Amygdala (tissue), 56 donors: ENCODE measurements around the gene PARD3B.

ENCODE experiments used
- DNase-seq, 56 donors: peaks; one replicate each; lab custom pipeline; 2025; lab: John Stamatoyannopoulos, UW

Gene PARD3B

DNA sequence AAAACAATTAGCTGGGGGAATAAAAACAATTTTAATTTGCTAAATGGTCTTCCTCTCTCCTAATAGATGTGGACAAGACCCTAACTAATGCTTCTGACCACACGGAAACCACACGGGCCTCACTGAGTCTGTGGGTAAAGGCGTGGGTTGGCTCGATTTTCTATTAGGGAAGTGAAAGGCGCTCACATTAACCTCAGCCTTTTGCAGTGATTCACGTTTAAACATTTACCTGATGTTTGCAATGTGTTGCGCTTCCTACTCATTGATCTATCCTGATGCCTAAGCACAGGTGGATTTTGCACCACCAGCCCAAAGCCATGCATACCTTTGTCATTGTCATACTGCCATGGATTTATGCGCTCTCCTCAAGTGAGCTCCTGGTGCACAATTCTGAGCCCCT, 1101.4 kb downstream of the PARD3B start:
- no peak for DNase-seq

- no peak for DNase-seq
Measured at GRCh38 chr2:205650450-205650849, 1105.2 kb downstream of the PARD3B start.

GRCh38 chr2:205650931-205651330, 1105.7 kb downstream of the PARD3B start:
- no peak for DNase-seq

- no peak for DNase-seq
Measured at GRCh38 chr2:205651719-205652118, 1106.4 kb downstream of the PARD3B start.

- DNase-seq, result no peak
Measured at GRCh38 chr2:205654878-205655605, 1109.8 kb downstream of the PARD3B start.

DNA sequence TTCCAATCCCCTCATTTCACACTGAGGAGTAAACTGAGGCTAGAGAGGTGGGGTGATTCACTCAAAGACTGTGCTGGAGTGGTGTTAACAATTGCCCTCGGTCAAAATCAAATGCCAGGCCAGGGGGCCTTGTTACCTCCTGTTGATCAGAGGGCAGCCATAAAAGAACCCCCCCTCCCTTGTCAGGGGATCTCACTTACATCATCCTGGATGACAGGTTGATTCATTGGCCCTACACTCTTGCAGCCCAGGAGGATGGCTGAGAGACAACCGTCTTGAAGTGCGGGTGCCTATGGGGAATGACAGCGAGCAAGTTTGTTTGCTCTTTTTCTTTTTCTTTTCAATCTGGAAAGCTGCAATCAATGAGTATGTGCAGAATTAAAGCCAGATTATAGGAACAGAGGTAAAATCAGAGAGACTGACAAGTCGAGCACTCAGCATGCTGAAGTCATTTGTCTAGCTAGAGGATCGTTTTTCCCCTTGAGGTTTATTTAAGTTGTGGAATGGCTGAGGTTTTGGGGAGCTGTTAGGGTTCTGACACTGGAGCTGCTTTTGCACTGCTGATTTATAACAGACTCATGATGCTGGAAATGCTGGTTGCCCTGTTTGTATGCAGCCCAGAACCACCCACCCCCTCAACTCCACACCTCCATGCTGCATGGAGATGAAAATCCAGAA, 1110.6 kb downstream of the PARD3B start:
- no peak for DNase-seq

GRCh38 chr2:205656461-205656860, 1111.2 kb downstream of the PARD3B start:
- no peak for DNase-seq

- no peak for DNase-seq
Measured at GRCh38 chr2:205656941-205657340, 1111.7 kb downstream of the PARD3B start.

GRCh38 chr2:205657579-205657978, 1112.3 kb downstream of the PARD3B start:
- no peak for DNase-seq

GRCh38 chr2:205658068-205658467, 1112.8 kb downstream of the PARD3B start:
- DNase-seq, result no peak

- DNase-seq, result no peak
Measured at GRCh38 chr2:205658572-205658971, 1113.3 kb downstream of the PARD3B start.

DNA sequence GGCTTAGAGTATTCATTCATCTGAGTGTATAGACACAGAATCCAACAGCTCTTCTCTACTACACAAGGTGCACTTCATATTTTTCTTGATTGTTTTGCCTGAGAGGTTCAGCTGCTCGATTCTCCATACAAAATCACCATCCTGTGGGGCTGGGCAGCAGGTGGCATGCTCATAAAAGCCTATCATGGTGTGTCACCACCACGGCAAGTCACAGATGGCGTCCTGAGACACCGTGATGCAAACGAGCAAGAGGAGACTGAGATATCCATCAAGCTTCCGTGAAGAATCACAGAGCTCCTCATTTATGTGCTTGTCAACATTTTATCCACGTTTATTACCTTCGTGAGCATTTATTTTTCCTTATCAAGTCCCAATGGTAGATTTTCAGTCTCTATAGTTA, 1114.6 kb downstream of the PARD3B start:
- DNase-seq, result no peak

DNA sequence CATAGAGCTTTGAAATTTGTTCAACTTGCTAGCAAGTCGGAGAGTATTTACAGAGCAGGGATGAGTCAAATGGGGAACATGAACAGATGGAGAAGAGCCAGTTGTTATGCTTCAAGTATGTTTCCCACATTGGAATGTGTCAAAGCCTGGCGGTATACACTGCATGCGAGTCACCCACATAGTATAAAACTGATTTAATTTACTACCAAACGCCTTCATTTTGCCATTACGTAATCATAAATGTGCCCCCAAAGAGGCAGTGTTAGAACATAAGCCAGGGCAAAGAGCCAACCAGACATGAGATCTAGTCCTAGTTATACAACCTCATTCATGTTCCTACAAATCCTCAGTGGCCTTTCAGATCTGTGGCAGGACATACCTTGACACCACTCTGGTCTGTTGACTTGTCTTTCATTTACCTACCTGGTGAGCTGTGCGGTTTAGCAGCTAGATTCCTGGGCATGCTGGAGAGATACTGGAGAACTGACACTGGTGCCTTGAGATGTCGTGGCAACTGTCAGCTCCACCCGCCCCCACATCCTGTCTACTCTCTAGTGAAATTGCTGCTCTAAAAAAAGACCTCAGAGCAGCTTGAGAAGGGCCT, 1115.3 kb downstream of the PARD3B start:
- DNase-seq, result peak in 4 of 56 donors; percentile 2 to 47 (median 21)

DNA sequence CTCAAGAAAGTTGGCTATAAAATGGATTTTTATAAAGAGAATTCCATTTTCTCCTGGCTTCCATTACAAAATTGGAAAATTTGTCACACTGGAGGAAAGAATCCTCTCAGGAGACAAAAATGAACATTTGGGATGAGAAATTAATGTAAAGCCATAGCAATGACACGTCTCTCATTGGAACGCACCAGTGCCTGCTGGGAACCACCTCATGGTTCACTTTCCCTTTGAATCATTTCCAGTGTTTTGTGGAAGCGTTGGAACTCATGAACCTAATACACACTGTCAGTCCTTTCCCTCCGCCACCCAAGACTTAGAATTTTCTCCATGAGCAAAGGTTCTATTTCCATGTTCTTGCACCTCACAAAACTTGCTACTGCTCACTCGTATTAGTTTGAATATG, 1116.0 kb downstream of the PARD3B start:
- DNase-seq, result no peak

DNA sequence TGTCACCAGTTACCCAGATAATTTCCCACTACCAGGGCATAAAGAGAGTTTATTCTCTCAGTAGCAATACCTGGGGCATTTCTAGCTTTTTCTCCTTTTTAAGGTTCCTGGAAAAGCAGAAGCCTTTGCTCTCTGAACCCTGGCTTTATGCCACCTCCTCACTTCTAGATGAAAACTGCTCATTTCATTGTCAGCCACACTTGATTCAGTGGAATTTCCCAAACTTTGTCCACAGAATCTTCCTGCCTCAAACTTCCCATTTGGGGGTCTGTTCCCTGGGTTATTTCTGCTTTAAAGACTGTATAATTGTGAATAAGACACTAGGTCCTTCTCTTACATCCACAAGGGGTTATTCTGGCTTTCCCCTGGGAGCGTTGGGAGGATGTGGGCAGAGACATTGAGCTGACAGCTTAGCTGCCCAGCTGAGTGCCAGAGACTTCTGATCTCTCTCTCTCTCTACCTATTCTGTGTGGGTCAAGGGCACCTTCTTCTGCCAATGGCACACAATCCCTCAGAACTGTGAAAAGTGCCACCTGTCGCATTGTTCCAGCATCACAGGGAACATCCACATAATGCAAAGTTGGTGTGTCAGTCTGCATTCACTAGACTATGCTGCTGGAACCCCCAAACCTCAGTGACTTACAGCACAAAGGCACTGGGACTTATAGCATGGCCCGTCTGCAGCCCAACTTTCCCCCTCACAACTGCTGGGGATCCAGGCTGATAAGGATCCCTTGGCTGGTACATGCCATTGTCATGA, 1117.1 kb downstream of the PARD3B start:
- DNase-seq, result no peak

- DNase-seq, result no peak
Measured at GRCh38 chr2:205665791-205666190, 1120.5 kb downstream of the PARD3B start.
